PC-9 (cell line): ENCODE results near the gene VKORC1. TPM values are rescaled to one million over a fixed set of nuclear protein-coding genes. Genes with fewer than 3 reads are reported as not detected.

ENCODE experiments used
- BruUV-seq: library from RNA; stranded (reverse); fragments of 400-500 nt; replicated peaks from 2 replicates; lab custom pipeline; 2021; lab: Mats Ljungman, UMichigan
- CTCF ChIA-PET: fragments of 300-600 bp; sonication (Branson Sonifier 250); formaldehyde crosslinking; loops from one replicate; lab custom pipeline; 2022; ENCODE audit warnings: antibody characterized with exemption; lab: Charles Lee
- POLR2A ChIA-PET: fragments of 300-600 bp; sonication (Branson Sonifier 250); formaldehyde crosslinking; loops from one replicate; lab custom pipeline; 2022; ENCODE audit warnings: antibody characterized with exemption; ENCODE audit not compliant: unreplicated experiment; lab: Charles Lee
- DNase-seq, 2 experiments: peaks; one replicate each; pipeline versions ENCODE4 v3.0.0 to v3.0.0-alpha.2; 2015 to 2022; ENCODE audit warnings: mixed read lengths in 1 of 2
- H2AFZ ChIP-seq: fragments of 200-600 bp; sonication (generic); 2 replicates; pipeline ENCODE4 v1.8.1; 2017; ENCODE audit warnings: antibody characterized with exemption
- H3F3A ChIP-seq: fragments of 200-600 bp; sonication (generic); 2 replicates; pipeline ENCODE4 v1.8.1; 2017; ENCODE audit warnings: antibody characterized with exemption, mild to moderate bottlenecking, low read depth; ENCODE audit not compliant: insufficient read depth
- H3K27ac ChIP-seq: fragments of 200-600 bp; sonication (generic); 2 replicates; pipeline ENCODE4 v1.6.1; 2016; ENCODE audit warnings: mixed run types
- H3K27me3 ChIP-seq: fragments of 200-600 bp; sonication (generic); 2 replicates; pipeline ENCODE4 v1.6.1; 2016; ENCODE audit warnings: low read depth, mixed run types; ENCODE audit not compliant: insufficient read depth
- H3K36me3 ChIP-seq: fragments of 200-600 bp; sonication (generic); 2 replicates; pipeline ENCODE4 v1.6.1; 2016; ENCODE audit warnings: low read depth, mixed run types
- H3K4me1 ChIP-seq: fragments of 200-600 bp; sonication (generic); replicated peaks from 2 replicates; pipeline ENCODE4 v1.6.1; 2016; ENCODE audit warnings: mixed run types; ENCODE audit not compliant: insufficient read depth
- H3K4me2 ChIP-seq: fragments of 200-600 bp; sonication (generic); 2 replicates; pipeline ENCODE4 v1.6.1; 2017; ENCODE audit warnings: mixed run types
- H3K4me3 ChIP-seq: fragments of 200-600 bp; sonication (generic); 2 replicates; pipeline ENCODE4 v1.6.1; 2016; ENCODE audit warnings: mixed run types
- H3K79me2 ChIP-seq: fragments of 200-600 bp; sonication (generic); 2 replicates; pipeline ENCODE4 v1.6.1; 2017; ENCODE audit warnings: low read depth, mixed run types
- H3K9me2 ChIP-seq: fragments of 200-600 bp; sonication (generic); 2 replicates; pipeline ENCODE4 v1.8.1; 2017; ENCODE audit warnings: mild to moderate bottlenecking; ENCODE audit not compliant: insufficient read depth
- H3K9me3 ChIP-seq: fragments of 200-600 bp; sonication (generic); 2 replicates; pipeline ENCODE4 v1.8.1; 2016; ENCODE audit warnings: low read depth; ENCODE audit not compliant: insufficient read depth
- H4K20me1 ChIP-seq: fragments of 200-600 bp; sonication (generic); 2 replicates; pipeline ENCODE4 v1.8.1; 2017; ENCODE audit not compliant: insufficient read depth
- EZH2 ChIP-seq: fragments of 200-600 bp; sonication (generic); IDR thresholded peaks from 2 replicates; pipeline ENCODE4 v1.8.0; 2017; ENCODE audit warnings: antibody characterized with exemption, low read depth
- intact Hi-C: fragments of 100-400 bp; cut with micrococcal nuclease; formaldehyde crosslinking; loops from one replicate; pipeline ENCODE4 v1.10.0; 2022; ENCODE audit not compliant: unreplicated experiment
- total RNA-seq: library from RNA; stranded (reverse); gene quantifications from 2 replicates; pipeline ENCODE4 v1.2.3, GENCODE V29; 2021
- TF ChIP-seq, protein P1 (sequence below): fragments of 200-600 bp; sonication (generic); conservative IDR thresholded peaks from 2 replicates; pipeline ENCODE4 v1.6.1; 2017; ENCODE audit warnings: mixed run types, antibody characterized with exemption, mild to moderate bottlenecking, moderate library complexity

VKORC1 gene
- total RNA-seq, 1 experiment from 2014 or later, result 46.0 TPM

DNA sequence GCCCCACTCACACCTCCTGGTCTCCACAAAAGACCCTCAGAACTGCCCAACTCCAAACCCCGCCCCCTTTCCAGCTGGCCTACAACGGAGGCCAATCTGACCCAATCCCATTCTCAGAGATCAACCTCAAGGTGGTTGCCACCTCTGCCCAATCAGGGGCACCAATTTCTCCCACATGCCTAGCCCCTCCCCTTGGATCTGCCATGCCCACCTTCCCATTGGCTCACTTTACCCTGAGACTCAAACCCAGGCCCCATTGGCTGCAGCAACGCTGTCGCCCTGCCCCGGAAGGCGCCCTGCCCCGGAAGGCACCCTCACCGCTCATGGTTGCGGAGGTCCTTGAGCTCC is 31.1 kb downstream of the VKORC1 start:
- TF ChIP-seq, protein P1, sequence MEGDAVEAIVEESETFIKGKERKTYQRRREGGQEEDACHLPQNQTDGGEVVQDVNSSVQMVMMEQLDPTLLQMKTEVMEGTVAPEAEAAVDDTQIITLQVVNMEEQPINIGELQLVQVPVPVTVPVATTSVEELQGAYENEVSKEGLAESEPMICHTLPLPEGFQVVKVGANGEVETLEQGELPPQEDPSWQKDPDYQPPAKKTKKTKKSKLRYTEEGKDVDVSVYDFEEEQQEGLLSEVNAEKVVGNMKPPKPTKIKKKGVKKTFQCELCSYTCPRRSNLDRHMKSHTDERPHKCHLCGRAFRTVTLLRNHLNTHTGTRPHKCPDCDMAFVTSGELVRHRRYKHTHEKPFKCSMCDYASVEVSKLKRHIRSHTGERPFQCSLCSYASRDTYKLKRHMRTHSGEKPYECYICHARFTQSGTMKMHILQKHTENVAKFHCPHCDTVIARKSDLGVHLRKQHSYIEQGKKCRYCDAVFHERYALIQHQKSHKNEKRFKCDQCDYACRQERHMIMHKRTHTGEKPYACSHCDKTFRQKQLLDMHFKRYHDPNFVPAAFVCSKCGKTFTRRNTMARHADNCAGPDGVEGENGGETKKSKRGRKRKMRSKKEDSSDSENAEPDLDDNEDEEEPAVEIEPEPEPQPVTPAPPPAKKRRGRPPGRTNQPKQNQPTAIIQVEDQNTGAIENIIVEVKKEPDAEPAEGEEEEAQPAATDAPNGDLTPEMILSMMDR, result no peak
- TF ChIP-seq EZH2, result no peak
- H4K20me1 ChIP-seq, result peaks cover 5% of the 10 kb centered on the region; the same call in 1 of the 2 replicates
- no peak overlapping the region for H3K4me2 ChIP-seq
- no TSS peak for BruUV-seq
- DNase-seq, result no peak
- H3K9me2 ChIP-seq, result no peaks in the 10 kb centered on the region; the same call in 1 of the 2 replicates
- H3K79me2 ChIP-seq, result peaks cover 24% of the 10 kb centered on the region
- intact Hi-C loops, result no loop called here
- no peak overlapping the region for H2AFZ ChIP-seq
- POLR2A ChIA-PET, result interaction anchor here (0.6 kb wide), 1 partner anchor 120 kb away, joined by 3 read pairs; no protein-coding TSS in a partner anchor
- CTCF ChIA-PET, result no interaction called here
- no peaks in the 10 kb centered on the region for H3K4me1 ChIP-seq
- H3K36me3 ChIP-seq, result peaks cover 15% of the 10 kb centered on the region; the same call in 1 of the 2 replicates
- no peaks in the 10 kb centered on the region for H3K9me3 ChIP-seq
- peaks cover 15% of the 10 kb centered on the region; the same call in 1 of the 2 replicates for H3F3A ChIP-seq
- H3K4me3 ChIP-seq, result no peak overlapping the region
- no peak overlapping the region for H3K27ac ChIP-seq
- H3K27me3 ChIP-seq, result no peaks in the 10 kb centered on the region

DNA sequence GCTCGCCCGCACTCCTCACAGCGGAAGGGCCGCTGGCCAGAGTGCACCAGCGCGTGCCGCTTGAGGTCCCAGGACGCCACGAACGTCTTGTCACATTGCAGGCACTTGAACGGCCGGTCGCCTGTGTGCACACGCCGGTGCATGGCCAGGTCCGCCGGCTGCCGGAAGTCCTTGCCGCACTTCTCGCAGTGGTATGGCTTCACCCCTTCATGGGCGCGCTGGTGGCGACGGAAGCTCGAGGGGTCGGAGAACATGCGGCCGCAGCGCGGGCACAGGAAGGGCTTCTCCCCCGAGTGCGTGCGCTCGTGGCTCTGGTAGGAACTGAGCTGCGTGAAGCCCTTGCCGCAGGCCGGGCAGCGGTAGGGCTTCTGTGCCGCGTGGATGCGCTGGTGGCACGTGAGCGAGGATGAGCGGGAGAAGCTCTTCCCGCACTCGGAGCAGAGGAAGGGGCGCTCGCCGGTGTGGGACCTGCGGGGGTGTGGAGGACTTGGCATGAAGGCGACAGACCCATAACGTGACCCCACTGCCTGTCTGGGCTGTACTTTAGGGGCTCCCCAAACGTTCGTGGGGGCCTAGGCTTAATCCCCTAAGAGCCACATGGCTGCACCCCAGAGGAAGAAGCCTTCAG is 32.7 kb downstream of the VKORC1 start:
- POLR2A ChIA-PET, result no interaction called here
- intact Hi-C loops, result no loop called here
- H3K9me2 ChIP-seq, result no peaks in the 10 kb centered on the region
- no peaks in the 10 kb centered on the region for H3K27me3 ChIP-seq
- no peak overlapping the region for H2AFZ ChIP-seq
- no peak for TF ChIP-seq EZH2
- TF ChIP-seq, protein P1, result no peak
- CTCF ChIA-PET, result no interaction called here
- H3K9me3 ChIP-seq, result no peaks in the 10 kb centered on the region
- H3K36me3 ChIP-seq, result peaks cover 15% of the 10 kb centered on the region; the same call in 1 of the 2 replicates
- H4K20me1 ChIP-seq, result peaks cover 5% of the 10 kb centered on the region; the same call in 1 of the 2 replicates
- no peak overlapping the region for H3K4me3 ChIP-seq
- DNase-seq, result no peak
- H3K27ac ChIP-seq, result no peak overlapping the region
- H3F3A ChIP-seq, result peaks cover 19% of the 10 kb centered on the region; the same call in 1 of the 2 replicates
- H3K4me2 ChIP-seq, result no peak overlapping the region
- no peaks in the 10 kb centered on the region for H3K4me1 ChIP-seq
- H3K79me2 ChIP-seq, result peaks cover 12% of the 10 kb centered on the region
- no TSS peak for BruUV-seq

DNA sequence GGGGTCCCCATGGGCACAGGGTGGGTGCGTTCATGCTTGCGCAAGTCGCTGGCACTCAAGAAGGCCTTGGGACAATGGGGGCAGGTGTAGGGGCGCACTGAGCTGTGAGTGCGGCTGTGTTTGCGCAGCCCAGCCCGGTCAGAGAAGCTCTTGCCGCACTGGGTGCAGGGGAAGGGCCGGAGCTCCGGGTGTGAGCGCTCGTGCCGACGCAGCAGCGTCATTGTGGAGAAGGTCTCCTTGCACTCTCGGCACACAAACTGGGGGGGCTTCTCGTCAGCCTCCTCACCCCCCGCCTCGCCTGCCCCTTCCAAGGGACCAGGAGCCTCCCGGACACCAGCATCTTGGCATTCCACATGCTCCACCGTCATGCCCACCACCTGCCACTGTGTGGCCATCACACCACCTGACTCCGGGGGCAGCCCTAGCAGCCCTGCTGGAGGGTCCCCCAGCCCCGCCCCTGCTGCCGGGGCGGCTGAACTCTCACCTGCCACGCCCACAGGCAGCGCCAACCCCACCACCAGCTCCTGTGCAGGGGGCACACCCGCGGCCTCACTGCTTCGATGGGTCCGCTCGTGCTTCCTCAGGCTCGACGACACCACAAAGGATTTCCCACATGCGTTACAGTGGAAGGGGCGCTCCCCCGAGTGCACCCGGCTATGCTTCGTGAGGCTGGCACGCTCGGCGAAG is 33.3 kb downstream of the VKORC1 start:
- CTCF ChIA-PET, result no interaction called here
- Histone ChIP-seq H3F3A (peaks cover 21% of the 10 kb centered on the region; the same call in 1 of the 2 replicates), H3K27me3 (no peaks in the 10 kb centered on the region), H3K4me2 (no peak overlapping the region), H3K9me3 (no peaks in the 10 kb centered on the region), H3K27ac (no peak overlapping the region), H3K9me2 (no peaks in the 10 kb centered on the region), H2AFZ (no peak overlapping the region), H3K4me3 (no peak overlapping the region), H3K4me1 (no peaks in the 10 kb centered on the region), H3K79me2 (peaks cover 6% of the 10 kb centered on the region; the same call in 1 of the 2 replicates), H4K20me1 (peaks cover 5% of the 10 kb centered on the region; the same call in 1 of the 2 replicates), H3K36me3 (peaks cover 15% of the 10 kb centered on the region; the same call in 1 of the 2 replicates)
- intact Hi-C loops, result no loop called here
- POLR2A ChIA-PET, result no interaction called here
- TF ChIP-seq EZH2, result no peak
- TF ChIP-seq, protein P1, result no peak
- no peak for DNase-seq
- BruUV-seq, result no TSS peak
